Activated B cell treated with CpG ODN at 0.5 μM for 24 hours (primary cell): ENCODE measurements around the gene TMEM132D. TPM values are rescaled to one million over a fixed set of nuclear protein-coding genes. Genes with fewer than 3 reads are reported as not detected.

ENCODE experiments used
- ATAC-seq: fragments of 200-7000 bp; cut with Tn5 transposase; one replicate; pipeline ENCODE4 v1.10.0; 2021; ENCODE audit warnings: low read depth, mild to moderate bottlenecking, moderate library complexity
- CTCF ChIA-PET: fragments of 350-600 bp; sonication (Branson Sonifier 250); formaldehyde crosslinking; loops from one replicate; lab custom pipeline; 2021; ENCODE audit warnings: antibody characterized with exemption; lab: Charles Lee
- POLR2A ChIA-PET: fragments of 350-600 bp; sonication (Branson Sonifier 250); formaldehyde crosslinking; loops from one replicate; lab custom pipeline; 2021; ENCODE audit warnings: antibody characterized with exemption; lab: Charles Lee
- DNase-seq: peaks from one replicate; pipeline ENCODE4 v3.0.0; 2022
- H3K27ac Mint-ChIP-seq: one replicate; pipeline ENCODE4 v1.8.0; 2020; ENCODE audit warnings: mixed read lengths
- H3K27me3 Mint-ChIP-seq: one replicate; pipeline ENCODE4 v1.8.0; 2021; ENCODE audit warnings: mixed read lengths
- H3K36me3 Mint-ChIP-seq: one replicate; pipeline ENCODE4 v1.8.0; 2021; ENCODE audit warnings: low read depth, mixed read lengths
- H3K4me1 Mint-ChIP-seq: one replicate; pipeline ENCODE4 v1.8.0; 2021; ENCODE audit warnings: mixed read lengths
- H3K4me3 Mint-ChIP-seq: one replicate; pipeline ENCODE4 v1.8.0; 2020; ENCODE audit warnings: mild to moderate bottlenecking, mixed read lengths
- H3K9me3 Mint-ChIP-seq: one replicate; pipeline ENCODE4 v1.8.0; 2020; ENCODE audit warnings: mixed read lengths
- CTCF ChIP-seq: fragments of 200-600 bp; IDR thresholded peaks from one replicate; pipeline ENCODE4 v1.8.0; 2022; ENCODE audit warnings: antibody characterized with exemption, mild to moderate bottlenecking
- intact Hi-C: fragments of 100-400 bp; cut with micrococcal nuclease; formaldehyde crosslinking; loops from one replicate; pipeline ENCODE4 v1.15.1; 2024
- total RNA-seq: library from RNA; stranded (reverse); gene quantifications from 2 replicates; pipeline ENCODE4 v1.2.3, GENCODE V29; 2022

Gene TMEM132D
- total RNA-seq, 1 donor from 2014 or later, result not detected

DNA sequence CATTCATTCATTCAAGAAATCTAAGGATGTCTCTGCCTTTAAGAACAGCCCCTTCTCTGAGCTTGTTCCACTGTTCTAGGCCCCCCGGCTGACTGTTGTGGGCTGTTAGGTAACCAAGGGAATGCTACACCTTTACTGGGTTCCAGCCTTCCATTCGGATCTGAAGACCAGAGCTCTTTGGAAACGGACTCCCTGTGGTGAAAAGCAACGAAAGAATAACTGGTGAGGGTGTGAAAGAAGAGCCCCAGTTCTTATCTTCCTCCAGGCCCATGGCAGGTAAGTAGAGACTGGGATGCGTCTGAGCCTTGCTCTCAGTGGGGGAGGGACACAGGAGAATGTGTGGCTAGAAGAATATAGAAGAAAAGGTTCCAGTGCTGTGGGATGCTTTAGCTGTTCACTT lies 207.4 kb downstream of the TMEM132D start:
- CTCF ChIA-PET, result no interaction called here
- no peaks in the 10 kb centered on the region for H3K4me1 Mint-ChIP-seq
- peaks cover 4% of the 10 kb centered on the region for H3K9me3 Mint-ChIP-seq
- DNase-seq (no peak), ATAC-seq (no peak)
- POLR2A ChIA-PET, result no interaction called here
- no peak overlapping the region for H3K4me3 Mint-ChIP-seq
- no peaks in the 10 kb centered on the region for H3K36me3 Mint-ChIP-seq
- intact Hi-C loops, result no loop called here
- no peak overlapping the region for H3K27ac Mint-ChIP-seq
- no peak for TF ChIP-seq CTCF
- no peaks in the 10 kb centered on the region for H3K27me3 Mint-ChIP-seq

DNA sequence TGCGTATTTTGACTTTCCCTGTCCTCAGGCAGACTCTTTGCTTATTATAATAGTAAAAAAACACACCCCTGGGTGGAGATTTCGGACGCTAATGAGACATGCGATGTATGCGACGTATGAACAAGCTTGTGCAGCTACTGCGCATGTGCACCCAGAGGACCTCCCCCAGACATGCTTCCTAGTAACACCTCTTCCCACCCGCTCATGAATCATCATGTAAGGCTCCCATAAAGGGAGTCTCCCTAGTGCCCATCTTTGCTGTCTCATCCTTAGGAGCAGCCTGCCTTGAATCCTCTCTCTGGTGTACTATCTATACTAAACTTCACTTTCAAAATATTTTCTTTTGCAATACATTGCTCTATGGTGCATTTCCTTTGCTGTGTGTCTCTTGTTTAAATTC lies 210.1 kb downstream of the TMEM132D start:
- Mint-ChIP-seq H3K36me3 (no peaks in the 10 kb centered on the region), H3K4me3 (no peak overlapping the region), H3K27ac (no peak overlapping the region), H3K9me3 (peaks cover 8% of the 10 kb centered on the region), H3K27me3 (no peaks in the 10 kb centered on the region), H3K4me1 (no peaks in the 10 kb centered on the region)
- ATAC-seq (no peak), DNase-seq (no peak)
- TF ChIP-seq CTCF, result no peak
- intact Hi-C loops, result no loop called here
- ChIA-PET POLR2A (no interaction called here), CTCF (no interaction called here)

DNA sequence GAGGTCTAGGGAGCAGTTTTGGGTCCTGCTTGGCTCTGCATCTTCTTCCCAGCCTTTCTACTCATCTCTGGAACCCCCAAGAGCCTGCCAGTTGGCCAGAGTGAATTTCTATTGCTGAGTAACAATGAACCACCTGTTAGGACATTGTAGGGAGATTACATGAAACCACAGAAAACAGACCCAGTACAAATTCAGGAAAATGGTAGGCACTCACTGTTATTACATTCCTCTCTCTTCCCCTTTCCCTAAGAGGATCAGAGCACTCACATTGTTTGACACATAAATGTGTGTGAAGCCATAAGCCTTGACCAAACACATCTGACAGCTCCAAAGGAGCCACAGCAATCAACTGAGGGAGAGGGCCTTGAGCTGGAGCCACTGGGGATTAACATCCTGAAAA lies 216.1 kb downstream of the TMEM132D start:
- Mint-ChIP-seq H3K36me3 (no peaks in the 10 kb centered on the region), H3K27ac (no peak overlapping the region), H3K4me1 (no peaks in the 10 kb centered on the region), H3K27me3 (no peaks in the 10 kb centered on the region), H3K4me3 (no peak overlapping the region), H3K9me3 (peaks cover 19% of the 10 kb centered on the region)
- ATAC-seq (no peak), DNase-seq (no peak)
- intact Hi-C loops, result no loop called here
- no peak for TF ChIP-seq CTCF
- POLR2A ChIA-PET, result no interaction called here
- CTCF ChIA-PET, result no interaction called here

- CTCF ChIA-PET, result no interaction called here
- Mint-ChIP-seq H3K27ac (no peak overlapping the region), H3K4me1 (no peaks in the 10 kb centered on the region), H3K27me3 (no peaks in the 10 kb centered on the region), H3K36me3 (no peaks in the 10 kb centered on the region), H3K4me3 (no peak overlapping the region), H3K9me3 (peaks cover 11% of the 10 kb centered on the region)
- DNase-seq (no peak), ATAC-seq (no peak)
- intact Hi-C loops, result no loop called here
- TF ChIP-seq CTCF, result no peak
- POLR2A ChIA-PET, result no interaction called here
Observed at GRCh38 chr12:129681830-129682229, 222.0 kb downstream of the TMEM132D start.

- ChIA-PET CTCF (no interaction called here), POLR2A (no interaction called here)
- Mint-ChIP-seq H3K36me3 (no peaks in the 10 kb centered on the region), H3K4me3 (no peak overlapping the region), H3K9me3 (peaks cover 13% of the 10 kb centered on the region), H3K27ac (no peak overlapping the region), H3K27me3 (no peaks in the 10 kb centered on the region), H3K4me1 (no peaks in the 10 kb centered on the region)
- no peak for ATAC-seq
- TF ChIP-seq CTCF, result no peak
- no peak for DNase-seq
- intact Hi-C loops, result no loop called here
Observed at GRCh38 chr12:129681151-129681550, 222.7 kb downstream of the TMEM132D start.
